ENCODE measurements around the gene CFTR.

The CFTR gene

GRCh38 chr7:117478836-117479224, 995 bp upstream of the CFTR start:
- DNase-seq (ENCODE audit: low read depth): no peak

GRCh38 chr7:117480055-117480362, 184 bp downstream of the CFTR start:
- no peak for DNase-seq (ENCODE audit: low read depth)
- no peak overlapping the region for H3K4me3 ChIP-seq (ENCODE audit: low read depth, low read length)
- no peak for TF ChIP-seq CTCF (IDR thresholded peaks at IDR 0.05; ENCODE audit: control insufficient read depth, extremely low read depth, insufficient read depth)

More at GRCh38 chr7:117478836-117479224, 995 bp upstream of the CFTR start:
- H3K4me3 ChIP-seq (ENCODE audit: low read depth, low read length): no peak overlapping the region
- no peak for TF ChIP-seq CTCF (IDR thresholded peaks at IDR 0.05; ENCODE audit: control insufficient read depth, extremely low read depth, insufficient read depth)

GRCh38 chr7:117480978-117481377, 1.2 kb downstream of the CFTR start:
- TF ChIP-seq CTCF (IDR thresholded peaks at IDR 0.05; ENCODE audit: control insufficient read depth, extremely low read depth, insufficient read depth): peak; percentile 67
- DNase-seq (ENCODE audit: low read depth): no peak
- H3K4me3 ChIP-seq (ENCODE audit: low read depth, low read length): no peak overlapping the region

- TF ChIP-seq CTCF (IDR thresholded peaks at IDR 0.05; ENCODE audit: control insufficient read depth, extremely low read depth, insufficient read depth): no peak
These were observed 5.3 kb downstream of the CFTR start for GRCh38 chr7:117485118-117485620.

GRCh38 chr7:117489016-117489415, 9.2 kb downstream of the CFTR start:
- H3K4me3 ChIP-seq (ENCODE audit: low read depth, low read length): no peak overlapping the region
- no peak for TF ChIP-seq CTCF (IDR thresholded peaks at IDR 0.05; ENCODE audit: control insufficient read depth, extremely low read depth, insufficient read depth)
- DNase-seq (ENCODE audit: low read depth): no peak

More at GRCh38 chr7:117485118-117485620, 5.3 kb downstream of the CFTR start:
- H3K4me3 ChIP-seq (ENCODE audit: low read depth, low read length): no peak overlapping the region
- DNase-seq (ENCODE audit: low read depth): no peak

GRCh38 chr7:117489430-117489829, 9.6 kb downstream of the CFTR start:
- H3K4me3 ChIP-seq (ENCODE audit: low read depth, low read length): no peak overlapping the region
- no peak for TF ChIP-seq CTCF (IDR thresholded peaks at IDR 0.05; ENCODE audit: control insufficient read depth, extremely low read depth, insufficient read depth)
- no peak for DNase-seq (ENCODE audit: low read depth)

GRCh38 chr7:117489911-117490310, 10.1 kb downstream of the CFTR start:
- no peak overlapping the region for H3K4me3 ChIP-seq (ENCODE audit: low read depth, low read length)
- no peak for TF ChIP-seq CTCF (IDR thresholded peaks at IDR 0.05; ENCODE audit: control insufficient read depth, extremely low read depth, insufficient read depth)
- DNase-seq (ENCODE audit: low read depth): peak; percentile 65
